K562 (cell line): Measurements from ENCODE around the gene PCED1B. TPM values are rescaled to one million over a fixed set of nuclear protein-coding genes. Genes with fewer than 3 reads are reported as not detected.

ENCODE experiments used
- BHLHE40 ChIP-seq: IDR thresholded peaks from 2 replicates; pipeline ENCODE4 v1.6.1; 2011; ENCODE audit warnings: low read length, improper control_type of control experiment
- ELF2 ChIP-seq: fragments of 250-450 bp; sonication (Bioruptor Pico); IDR thresholded peaks from 2 replicates; pipeline ENCODE4 v1.5.0; 2021; ENCODE audit warnings: mild to moderate bottlenecking
- ERF ChIP-seq: fragments of 450-650 bp; formaldehyde crosslinking; IDR thresholded peaks from 2 replicates; pipeline ENCODE4 v1.4.0; 2020; ENCODE audit warnings: mild to moderate bottlenecking, mixed read lengths
- GTF2A2 ChIP-seq: IDR thresholded peaks from 2 replicates; pipeline ENCODE4 v1.6.1; 2016; ENCODE audit warnings: mild to moderate bottlenecking, missing genetic modification characterization, missing compliant biosample characterization
- GTF2F1 ChIP-seq: IDR thresholded peaks from 2 replicates; pipeline ENCODE4 v1.6.1; 2011; ENCODE audit warnings: low read depth, low read length, improper control_type of control experiment
- HLTF ChIP-seq: fragments of 450-650 bp; IDR thresholded peaks from 2 replicates; pipeline ENCODE4 v1.6.1; 2016
- HMGN3 ChIP-seq: IDR thresholded peaks from 2 replicates; pipeline ENCODE4 v1.6.1; 2011; ENCODE audit warnings: borderline replicate concordance, low read depth, mild to moderate bottlenecking, mixed read lengths, low read length; ENCODE audit not compliant: insufficient read length; ENCODE audit errors: extremely low read depth
- NR2F6 ChIP-seq: fragments of 450-650 bp; formaldehyde crosslinking; IDR thresholded peaks from 2 replicates; pipeline ENCODE4 v1.4.0; 2020; ENCODE audit warnings: mild to moderate bottlenecking
- PHTF2 ChIP-seq: fragments of 250-450 bp; sonication (Bioruptor Pico); IDR thresholded peaks from 2 replicates; pipeline ENCODE4 v1.5.0; 2021; ENCODE audit warnings: mild to moderate bottlenecking
- PML ChIP-seq: IDR thresholded peaks from 2 replicates; pipeline ENCODE4 v1.6.1; 2012; ENCODE audit warnings: low read length, inconsistent platforms
- POLR3G ChIP-seq: IDR thresholded peaks from 2 replicates; pipeline ENCODE4 v1.6.1; 2011; ENCODE audit not compliant: insufficient read length, insufficient replicate concordance; ENCODE audit errors: extremely low read depth
- RUNX1 ChIP-seq: sonication (generic); IDR thresholded peaks from 2 replicates; pipeline ENCODE4 v1.6.1; 2016; ENCODE audit warnings: antibody characterized with exemption, low read depth
- ZNF143 ChIP-seq: sonication (generic); formaldehyde crosslinking; IDR thresholded peaks from 2 replicates; pipeline ENCODE4 v1.9.0; 2022; ENCODE audit warnings: mild to moderate bottlenecking, missing genetic modification reagents
- ZNF184 ChIP-seq: sonication (generic); formaldehyde crosslinking; IDR thresholded peaks from 2 replicates; pipeline ENCODE4 v1.5.0; 2020; ENCODE audit warnings: missing genetic modification reagents
- polyA plus RNA-seq, 8 experiments: library from polyadenylated mRNA; depleted of rRNA in 4 of 8; stranded (reverse) in 5 of 8; unstranded in 3 of 8; fragments of >200 nt; fragmentation: Nextera tagmentation in 2 of 8; fragmentation: Illumina TruSeq in 1 of 8; extraction: Ambion mirVana in 2 of 8; extraction: Trizol in 1 of 8; gene quantifications; 2 replicates each; pipeline versions ENCODE4 v1.2.1 to v1.2.3, GENCODE V29; 2011 to 2014; ENCODE audit warnings: inconsistent platforms in 1 of 8, missing spikeins in 1 of 8
- total RNA-seq, 7 experiments: library from RNA; depleted of rRNA in 6 of 7; stranded (reverse); fragments of >200 nt in 6 of 7; fragmentation: Illumina TruSeq in 2 of 7; extraction: Trizol in 2 of 7; gene quantifications; 2 replicates each; pipeline versions ENCODE4 v1.2.1 to v1.2.3, GENCODE V29; 2011 to 2021; ENCODE audit warnings: low replicate concordance in 1 of 7
- TF ChIP-seq, protein P1 (sequence below): sonication (generic); formaldehyde crosslinking; IDR thresholded peaks from 2 replicates; pipeline ENCODE4 v1.8.1; 2023; ENCODE audit warnings: missing genetic modification reagents, mild to moderate bottlenecking, borderline replicate concordance
- TF ChIP-seq, protein P2 (sequence below): fragments of 250-450 bp; sonication (Bioruptor Pico); IDR thresholded peaks from 2 replicates; pipeline ENCODE4 v1.9.0; 2021; ENCODE audit warnings: mild to moderate bottlenecking
- TF ChIP-seq, protein P3 (sequence below): sonication (generic); formaldehyde crosslinking; IDR thresholded peaks from 2 replicates; pipeline ENCODE4 v1.8.1; 2023; ENCODE audit warnings: mild to moderate bottlenecking, missing genetic modification reagents, moderate library complexity
- TF ChIP-seq, protein P4 (sequence below): fragments of 250-450 bp; sonication (Bioruptor Pico); IDR thresholded peaks from 2 replicates; pipeline ENCODE4 v1.8.0; 2022; ENCODE audit warnings: moderate library complexity, mild to moderate bottlenecking, inconsistent platforms
- TF ChIP-seq, protein P5 (sequence below): sonication (generic); formaldehyde crosslinking; IDR thresholded peaks from 2 replicates; pipeline ENCODE4 v1.9.0; 2022; ENCODE audit warnings: mild to moderate bottlenecking, missing genetic modification reagents

The PCED1B gene
- total and polyA plus RNA-seq, 9 of the 15 experiments (the other 6 are each of a cell fraction or from before 2014, with no cell fraction given), result 1.2 to 9.3 (median 2.5) TPM

DNA sequence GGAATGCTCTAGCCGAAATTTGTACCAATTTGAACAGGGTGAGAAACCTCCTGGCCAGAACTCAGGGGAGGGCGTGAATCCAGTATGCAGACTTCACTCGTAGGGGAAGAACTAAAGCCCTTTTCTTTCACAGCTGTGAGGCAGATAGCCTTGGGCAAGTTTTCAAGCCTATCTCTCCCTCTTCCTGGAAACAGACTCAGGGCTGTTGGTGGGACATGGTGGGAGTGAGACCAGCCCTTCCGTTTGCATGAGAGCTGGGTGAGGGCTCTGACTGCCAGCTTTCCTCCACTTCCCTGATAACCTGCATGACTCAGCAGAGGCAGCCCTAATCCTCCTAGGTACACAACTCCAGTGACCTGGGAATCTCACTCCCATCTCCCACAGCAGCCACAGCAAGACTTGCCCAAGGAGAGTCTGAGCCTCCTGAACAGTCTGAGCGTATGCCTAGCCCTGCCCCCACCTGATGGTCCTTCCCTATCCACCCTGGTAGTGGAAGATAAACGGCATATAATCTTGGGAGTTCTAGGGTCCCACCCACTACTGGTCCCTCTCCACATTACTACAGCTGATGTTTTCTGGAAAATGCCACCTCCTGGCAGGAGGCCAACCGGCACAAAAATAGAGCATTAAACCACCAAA lies 170.4 kb downstream of the PCED1B start (continued):
- TF ChIP-seq, protein P1, sequence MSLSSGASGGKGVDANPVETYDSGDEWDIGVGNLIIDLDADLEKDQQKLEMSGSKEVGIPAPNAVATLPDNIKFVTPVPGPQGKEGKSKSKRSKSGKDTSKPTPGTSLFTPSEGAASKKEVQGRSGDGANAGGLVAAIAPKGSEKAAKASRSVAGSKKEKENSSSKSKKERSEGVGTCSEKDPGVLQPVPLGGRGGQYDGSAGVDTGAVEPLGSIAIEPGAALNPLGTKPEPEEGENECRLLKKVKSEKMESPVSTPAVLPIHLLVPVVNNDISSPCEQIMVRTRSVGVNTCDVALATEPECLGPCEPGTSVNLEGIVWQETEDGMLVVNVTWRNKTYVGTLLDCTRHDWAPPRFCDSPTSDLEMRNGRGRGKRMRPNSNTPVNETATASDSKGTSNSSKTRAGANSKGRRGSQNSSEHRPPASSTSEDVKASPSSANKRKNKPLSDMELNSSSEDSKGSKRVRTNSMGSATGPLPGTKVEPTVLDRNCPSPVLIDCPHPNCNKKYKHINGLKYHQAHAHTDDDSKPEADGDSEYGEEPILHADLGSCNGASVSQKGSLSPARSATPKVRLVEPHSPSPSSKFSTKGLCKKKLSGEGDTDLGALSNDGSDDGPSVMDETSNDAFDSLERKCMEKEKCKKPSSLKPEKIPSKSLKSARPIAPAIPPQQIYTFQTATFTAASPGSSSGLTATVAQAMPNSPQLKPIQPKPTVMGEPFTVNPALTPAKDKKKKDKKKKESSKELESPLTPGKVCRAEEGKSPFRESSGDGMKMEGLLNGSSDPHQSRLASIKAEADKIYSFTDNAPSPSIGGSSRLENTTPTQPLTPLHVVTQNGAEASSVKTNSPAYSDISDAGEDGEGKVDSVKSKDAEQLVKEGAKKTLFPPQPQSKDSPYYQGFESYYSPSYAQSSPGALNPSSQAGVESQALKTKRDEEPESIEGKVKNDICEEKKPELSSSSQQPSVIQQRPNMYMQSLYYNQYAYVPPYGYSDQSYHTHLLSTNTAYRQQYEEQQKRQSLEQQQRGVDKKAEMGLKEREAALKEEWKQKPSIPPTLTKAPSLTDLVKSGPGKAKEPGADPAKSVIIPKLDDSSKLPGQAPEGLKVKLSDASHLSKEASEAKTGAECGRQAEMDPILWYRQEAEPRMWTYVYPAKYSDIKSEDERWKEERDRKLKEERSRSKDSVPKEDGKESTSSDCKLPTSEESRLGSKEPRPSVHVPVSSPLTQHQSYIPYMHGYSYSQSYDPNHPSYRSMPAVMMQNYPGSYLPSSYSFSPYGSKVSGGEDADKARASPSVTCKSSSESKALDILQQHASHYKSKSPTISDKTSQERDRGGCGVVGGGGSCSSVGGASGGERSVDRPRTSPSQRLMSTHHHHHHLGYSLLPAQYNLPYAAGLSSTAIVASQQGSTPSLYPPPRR (CRISPR knock-in tag), result no peak
- TF ChIP-seq ELF2 (CRISPR knock-in tag) (no peak), PML (no peak), BHLHE40 (no peak), HMGN3 (no peak), PHTF2 (CRISPR knock-in tag) (no peak), GTF2A2 (tag) (no peak), HLTF (peak; percentile 26; the same call in 1 of the 2 replicates), ZNF184 (no peak), NR2F6 (CRISPR knock-in tag) (no peak), POLR3G (no peak), ERF (CRISPR knock-in tag) (no peak), ZNF143 (CRISPR knock-in tag) (no peak), GTF2F1 (no peak), RUNX1 (no peak)
- TF ChIP-seq, protein P2, sequence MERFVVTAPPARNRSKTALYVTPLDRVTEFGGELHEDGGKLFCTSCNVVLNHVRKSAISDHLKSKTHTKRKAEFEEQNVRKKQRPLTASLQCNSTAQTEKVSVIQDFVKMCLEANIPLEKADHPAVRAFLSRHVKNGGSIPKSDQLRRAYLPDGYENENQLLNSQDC (CRISPR knock-in tag), result no peak
- TF ChIP-seq, protein P3, sequence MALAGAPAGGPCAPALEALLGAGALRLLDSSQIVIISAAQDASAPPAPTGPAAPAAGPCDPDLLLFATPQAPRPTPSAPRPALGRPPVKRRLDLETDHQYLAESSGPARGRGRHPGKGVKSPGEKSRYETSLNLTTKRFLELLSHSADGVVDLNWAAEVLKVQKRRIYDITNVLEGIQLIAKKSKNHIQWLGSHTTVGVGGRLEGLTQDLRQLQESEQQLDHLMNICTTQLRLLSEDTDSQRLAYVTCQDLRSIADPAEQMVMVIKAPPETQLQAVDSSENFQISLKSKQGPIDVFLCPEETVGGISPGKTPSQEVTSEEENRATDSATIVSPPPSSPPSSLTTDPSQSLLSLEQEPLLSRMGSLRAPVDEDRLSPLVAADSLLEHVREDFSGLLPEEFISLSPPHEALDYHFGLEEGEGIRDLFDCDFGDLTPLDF (CRISPR knock-in tag), result no peak
- TF ChIP-seq, protein P4, sequence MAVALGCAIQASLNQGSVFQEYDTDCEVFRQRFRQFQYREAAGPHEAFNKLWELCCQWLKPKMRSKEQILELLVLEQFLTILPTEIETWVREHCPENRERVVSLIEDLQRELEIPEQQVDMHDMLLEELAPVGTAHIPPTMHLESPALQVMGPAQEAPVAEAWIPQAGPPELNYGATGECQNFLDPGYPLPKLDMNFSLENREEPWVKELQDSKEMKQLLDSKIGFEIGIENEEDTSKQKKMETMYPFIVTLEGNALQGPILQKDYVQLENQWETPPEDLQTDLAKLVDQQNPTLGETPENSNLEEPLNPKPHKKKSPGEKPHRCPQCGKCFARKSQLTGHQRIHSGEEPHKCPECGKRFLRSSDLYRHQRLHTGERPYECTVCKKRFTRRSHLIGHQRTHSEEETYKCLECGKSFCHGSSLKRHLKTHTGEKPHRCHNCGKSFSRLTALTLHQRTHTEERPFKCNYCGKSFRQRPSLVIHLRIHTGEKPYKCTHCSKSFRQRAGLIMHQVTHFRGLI (CRISPR knock-in tag), result no peak
- TF ChIP-seq, protein P5, sequence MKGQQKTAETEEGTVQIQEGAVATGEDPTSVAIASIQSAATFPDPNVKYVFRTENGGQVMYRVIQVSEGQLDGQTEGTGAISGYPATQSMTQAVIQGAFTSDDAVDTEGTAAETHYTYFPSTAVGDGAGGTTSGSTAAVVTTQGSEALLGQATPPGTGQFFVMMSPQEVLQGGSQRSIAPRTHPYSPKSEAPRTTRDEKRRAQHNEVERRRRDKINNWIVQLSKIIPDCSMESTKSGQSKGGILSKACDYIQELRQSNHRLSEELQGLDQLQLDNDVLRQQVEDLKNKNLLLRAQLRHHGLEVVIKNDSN (CRISPR knock-in tag), result no peak
